RPMI8226 (cell line): ENCODE data around the gene UBE2I.
"Not testable (repeated sequence)": the region's sequence is repeated elsewhere in the genome, so short reads cannot be mapped to it uniquely, and the experiment has no call there.

Source experiments
- DNase-seq: peaks from one replicate; pipeline ENCODE4 v3.0.0-alpha.2; 2015

The UBE2I gene

DNA sequence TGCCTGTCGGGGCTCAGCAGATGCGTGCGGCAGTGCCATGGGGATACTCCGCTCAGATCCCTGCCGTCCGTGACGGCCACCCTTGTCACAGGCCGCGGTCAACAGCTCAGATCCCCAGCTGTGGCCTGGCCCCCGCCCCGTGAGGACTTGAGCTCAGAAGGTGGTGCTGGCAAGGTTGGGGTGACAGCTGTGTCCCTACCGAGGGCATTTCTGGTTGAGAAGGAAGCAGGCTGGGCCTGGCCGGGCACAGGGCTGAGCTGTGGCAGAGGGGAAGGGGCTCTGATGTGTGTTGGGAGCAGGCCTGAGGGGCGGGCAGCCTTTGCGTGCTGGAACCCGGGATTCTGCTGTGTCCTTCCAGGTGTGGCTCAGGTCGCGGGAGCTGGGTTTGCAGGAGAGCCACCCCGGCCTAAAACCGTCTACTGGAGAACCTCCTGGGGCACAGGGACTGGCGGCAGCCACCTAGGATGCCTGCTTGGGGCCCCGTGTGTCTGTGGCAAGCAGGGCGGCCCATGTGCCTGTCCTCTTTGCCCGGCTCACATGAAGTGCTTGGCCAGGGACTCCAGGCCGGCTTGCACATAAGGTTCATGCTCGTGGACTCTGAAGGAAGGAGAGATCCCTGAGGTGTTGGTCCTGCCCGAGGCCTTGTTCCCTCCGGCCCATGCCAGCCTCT, 5.1 kb downstream of the UBE2I start:
- DNase-seq, result no peak

DNA sequence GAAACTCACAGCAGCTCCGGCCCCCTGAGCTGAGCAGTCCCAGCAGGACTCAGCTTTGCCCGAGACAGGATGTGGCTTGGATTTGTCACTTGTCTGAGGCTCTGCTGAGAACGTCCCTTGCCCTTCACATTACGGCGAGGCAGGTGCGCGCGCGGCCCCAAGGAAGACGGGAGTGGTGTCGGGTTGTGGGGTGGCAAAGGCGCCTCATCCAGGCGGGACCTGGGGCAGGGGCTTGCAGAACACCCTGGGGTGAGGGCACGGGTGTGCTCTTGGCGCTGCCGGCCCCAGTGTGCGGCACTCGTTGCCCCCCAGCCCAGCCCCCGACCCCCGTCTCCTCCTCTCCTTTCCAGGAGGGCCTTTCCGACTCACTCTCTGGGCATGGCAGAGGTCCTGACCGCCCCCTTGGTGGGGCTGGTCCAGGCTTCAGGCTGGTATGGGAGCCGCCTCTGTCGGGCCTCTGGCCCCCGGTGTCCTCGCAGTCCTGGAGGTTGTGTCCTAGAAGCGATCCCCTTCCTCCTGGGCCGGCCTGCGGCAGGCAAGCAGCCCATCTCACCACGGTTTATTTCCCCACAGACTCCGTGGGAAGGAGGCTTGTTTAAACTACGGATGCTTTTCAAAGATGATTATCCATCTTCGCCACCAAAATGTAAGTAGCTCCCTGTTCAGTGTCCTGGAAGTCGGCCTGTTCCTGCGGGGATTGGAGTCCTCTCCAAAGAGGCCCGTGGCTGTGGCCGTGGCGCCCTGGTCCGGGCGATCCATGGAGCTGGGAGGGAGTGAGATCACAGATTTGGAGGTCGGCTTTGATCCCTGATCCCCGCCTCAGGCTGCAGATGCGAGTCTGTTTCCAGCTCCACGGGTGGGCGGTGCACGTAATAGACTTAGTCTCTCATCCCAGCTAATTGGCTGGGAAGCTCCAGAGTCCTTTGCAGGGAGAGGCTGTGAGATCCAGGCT, 5.9 kb downstream of the UBE2I start:
- DNase-seq, result no peak

DNA sequence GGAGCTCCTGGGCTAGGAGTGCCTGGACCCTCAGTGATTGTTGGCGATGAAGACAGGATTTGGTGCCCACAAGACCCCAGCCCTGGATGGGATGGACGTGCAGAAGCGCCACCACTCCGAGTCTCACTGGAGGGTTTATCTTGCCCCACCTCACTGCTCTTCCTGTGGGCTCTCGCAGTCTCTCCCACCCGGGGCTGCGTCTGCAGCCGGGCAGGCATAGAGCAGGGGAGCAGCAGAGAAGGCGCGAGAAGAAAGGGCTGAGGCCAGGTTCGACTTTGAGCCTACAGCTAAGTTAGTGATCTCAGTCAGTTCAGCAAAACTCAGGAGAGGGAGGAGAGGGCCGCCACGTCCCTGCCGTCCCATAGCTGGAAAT, 6.6 kb downstream of the UBE2I start:
- DNase-seq, result no peak

DNA sequence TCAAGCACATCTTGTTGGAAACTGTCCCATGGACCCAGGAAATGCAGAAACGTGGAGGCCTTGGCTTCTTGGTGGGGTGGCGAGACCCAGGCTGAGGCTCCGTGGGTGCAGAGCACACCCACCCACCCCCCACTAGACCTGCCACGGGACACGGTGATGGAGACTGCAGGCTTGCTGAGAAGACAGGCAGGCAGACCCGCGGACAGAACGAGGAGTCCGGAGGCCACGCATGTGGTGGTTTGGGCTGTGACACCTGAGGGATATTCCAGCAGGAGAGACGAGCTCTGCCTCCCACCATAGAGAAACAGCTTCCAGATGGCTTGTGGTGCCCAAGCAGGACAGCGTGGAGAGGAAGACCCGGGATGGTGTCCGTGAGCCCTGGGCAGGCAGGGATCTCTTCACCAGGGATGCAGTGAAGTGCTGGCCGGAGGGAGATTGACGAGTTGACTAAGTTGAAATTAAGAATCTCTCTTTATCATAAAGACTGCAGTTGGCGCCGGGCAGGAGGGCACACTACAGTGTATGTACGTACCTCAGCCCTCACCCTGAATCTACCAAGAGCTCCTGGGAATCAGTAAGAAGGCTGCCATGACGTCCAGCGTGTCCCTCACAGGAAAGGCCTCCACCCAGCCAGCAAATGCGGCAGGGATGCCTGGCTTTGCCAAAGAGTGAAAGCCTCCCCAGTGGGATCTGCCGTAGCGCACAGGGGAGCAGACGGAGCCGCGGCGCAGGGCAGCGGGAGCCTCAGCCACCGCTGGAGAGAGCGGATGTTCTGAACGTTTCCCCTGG, 8.2 kb downstream of the UBE2I start:
- DNase-seq, result no peak

DNA sequence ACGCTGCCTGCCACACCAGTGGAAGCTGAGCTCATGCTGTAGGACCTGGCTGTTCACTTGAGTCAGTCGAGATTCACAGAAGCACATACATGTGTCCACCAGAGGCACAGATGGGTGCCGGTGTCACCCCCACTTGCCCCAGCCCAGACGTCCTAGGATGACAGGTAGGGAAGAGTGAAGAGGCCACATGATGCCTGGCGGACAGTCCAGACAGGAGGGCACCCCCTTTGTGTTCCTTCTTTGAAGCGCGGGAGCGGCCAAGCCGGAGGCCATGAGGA, 8.8 kb downstream of the UBE2I start:
- DNase-seq, result no peak

DNA sequence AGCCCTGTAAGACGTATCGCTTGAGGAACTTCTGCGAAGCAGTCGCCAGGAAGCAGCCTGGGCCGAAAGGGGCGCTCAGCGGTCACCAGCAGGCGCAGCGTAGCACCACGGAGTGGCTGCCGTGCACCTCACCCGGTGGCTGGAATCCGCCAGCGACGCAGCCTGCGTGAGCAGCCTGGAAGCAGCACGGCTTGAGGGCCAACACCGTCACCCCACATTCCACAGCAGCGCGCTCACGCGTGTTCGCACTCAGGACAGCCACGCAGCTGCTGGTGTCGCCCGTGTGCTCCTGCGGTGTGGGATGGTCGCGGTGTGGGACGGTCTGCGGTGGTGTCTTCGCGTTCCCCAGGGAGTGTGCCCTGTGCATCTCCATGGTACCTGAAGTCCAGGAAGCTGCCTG, 9.6 kb downstream of the UBE2I start:
- no peak for DNase-seq

DNA sequence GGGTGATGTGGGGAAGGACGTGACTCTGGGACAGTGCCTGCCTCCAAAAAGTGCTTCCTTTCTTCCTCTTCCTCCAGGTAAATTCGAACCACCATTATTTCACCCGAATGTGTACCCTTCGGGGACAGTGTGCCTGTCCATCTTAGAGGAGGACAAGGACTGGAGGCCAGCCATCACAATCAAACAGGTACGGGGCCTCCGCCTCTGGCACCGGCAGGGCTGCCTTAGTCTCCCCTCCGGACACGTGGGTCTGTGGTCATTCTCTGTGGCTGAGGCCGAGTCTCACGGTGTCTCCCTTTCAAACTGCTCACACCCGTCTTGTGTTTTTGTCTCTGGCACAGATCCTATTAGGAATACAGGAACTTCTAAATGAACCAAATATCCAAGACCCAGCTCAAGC, 10.7 kb downstream of the UBE2I start:
- no peak for DNase-seq

DNA sequence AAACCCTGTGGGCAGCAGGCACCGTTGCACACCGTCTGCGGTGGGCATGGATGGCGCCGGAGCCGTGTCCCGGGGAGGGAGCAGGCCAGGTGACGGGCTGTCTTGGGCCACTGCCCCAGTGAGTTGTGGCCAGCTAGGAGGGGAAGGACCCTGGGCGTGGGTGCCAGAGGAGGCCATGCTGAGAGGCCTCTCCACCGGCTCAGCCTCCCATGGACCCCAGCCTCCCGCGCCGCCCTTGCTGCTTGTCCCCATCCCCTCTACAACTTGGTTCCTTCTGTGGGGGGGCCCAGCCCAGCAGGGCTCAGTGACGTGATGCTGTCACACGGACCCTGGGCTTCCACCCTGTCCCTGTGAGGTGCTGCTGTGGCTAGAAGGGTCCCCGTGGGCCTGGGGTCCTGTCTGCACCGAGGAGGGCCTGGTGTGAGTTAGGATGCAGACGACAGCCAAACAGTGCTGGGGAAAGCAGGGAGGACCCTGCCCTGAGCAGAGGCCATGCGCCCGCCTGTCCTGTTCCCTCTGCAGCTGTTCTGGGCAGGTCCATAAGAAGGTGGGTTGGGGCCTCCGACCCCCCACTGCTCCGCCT, 11.3 kb downstream of the UBE2I start:
- no peak for DNase-seq

DNA sequence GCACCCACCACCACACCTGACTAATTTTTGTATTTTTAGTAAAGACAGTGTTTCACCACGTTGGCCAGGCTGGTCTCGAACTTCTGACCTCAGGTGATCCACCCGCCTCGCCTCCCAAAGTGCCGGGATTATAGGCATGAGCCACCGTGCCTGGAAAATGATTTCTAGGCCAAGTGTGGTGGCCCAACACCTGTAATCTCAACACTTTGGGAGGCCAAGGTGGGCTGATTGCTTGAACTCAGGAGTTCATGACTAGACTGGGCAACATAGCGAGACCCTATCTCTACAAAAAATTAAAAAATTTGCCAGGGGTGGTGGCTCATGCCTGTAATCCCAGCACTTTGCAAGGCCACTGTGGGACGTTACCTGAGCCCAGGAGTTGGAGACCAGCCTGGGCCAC, 13.0 kb downstream of the UBE2I start:
- no peak for DNase-seq

DNA sequence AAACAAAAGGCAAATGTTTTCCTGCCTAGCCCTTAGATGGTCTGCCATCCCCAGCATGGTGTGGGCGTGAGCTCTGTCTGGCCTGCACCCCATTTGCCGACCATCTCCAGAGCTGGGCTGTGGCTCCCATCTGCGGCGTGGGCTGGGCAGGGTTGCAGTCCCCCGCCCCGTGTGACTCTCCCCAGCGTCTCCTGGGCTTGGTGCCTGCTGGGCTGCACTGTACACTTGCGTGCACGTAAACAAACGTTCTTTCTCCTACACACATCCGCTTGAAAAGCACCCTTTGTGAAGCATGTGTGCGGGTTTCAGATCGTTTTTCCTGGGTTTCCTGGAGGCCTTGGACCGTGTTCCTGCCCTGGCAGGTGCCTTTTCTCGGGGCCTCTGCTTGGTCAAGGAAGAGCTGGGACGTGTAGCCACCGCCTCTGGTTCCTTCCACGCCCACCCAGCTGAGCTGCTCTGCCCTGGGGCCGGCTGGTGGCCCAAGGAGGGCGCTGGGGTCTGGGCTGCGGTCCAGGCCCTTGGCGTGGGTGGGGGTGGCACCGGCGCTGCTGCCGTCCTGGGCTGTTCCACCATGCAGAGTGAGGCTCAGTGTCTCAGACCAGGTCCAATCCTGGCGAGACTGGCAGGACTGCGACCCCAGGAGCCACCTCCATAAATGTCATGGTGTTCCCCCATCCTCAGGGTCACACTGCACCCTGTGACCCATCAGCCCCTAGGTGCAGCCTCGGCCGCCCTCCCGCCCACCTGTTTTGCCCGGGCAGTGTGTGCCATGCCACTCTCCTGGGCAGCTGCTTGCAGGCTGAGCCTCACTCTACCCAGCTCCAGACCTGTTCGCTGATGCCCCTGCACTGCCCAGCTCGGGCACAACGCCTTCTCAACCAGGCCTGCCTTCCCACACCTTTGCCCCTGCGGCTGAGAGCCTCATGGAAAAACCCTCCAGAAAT, 14.1 kb downstream of the UBE2I start:
- no peak for DNase-seq

DNA sequence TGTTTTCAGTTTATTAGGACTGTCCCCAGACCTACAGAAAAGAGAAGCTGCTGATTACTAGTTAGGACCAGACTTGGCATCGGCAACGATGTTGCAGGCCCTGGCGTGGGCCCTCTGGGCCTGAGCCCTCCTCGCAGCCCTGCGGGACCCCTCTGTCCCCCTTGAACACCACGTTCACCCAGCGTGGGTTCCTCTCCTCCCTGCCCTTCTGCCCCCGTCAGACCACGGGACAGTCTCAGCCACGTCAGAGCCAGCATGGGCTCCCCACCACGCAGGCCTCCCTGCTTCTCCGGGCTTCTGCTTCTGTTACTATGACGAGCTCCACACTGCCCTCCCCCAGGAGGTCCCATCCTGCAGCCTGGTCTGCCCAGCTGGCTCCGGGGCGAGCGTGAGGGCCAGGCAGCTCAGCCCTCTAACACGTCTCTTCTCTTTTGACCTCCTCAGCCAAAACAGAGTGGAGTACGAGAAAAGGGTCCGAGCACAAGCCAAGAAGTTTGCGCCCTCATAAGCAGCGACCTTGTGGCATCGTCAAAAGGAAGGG, 14.9 kb downstream of the UBE2I start:
- DNase-seq, result no peak

DNA sequence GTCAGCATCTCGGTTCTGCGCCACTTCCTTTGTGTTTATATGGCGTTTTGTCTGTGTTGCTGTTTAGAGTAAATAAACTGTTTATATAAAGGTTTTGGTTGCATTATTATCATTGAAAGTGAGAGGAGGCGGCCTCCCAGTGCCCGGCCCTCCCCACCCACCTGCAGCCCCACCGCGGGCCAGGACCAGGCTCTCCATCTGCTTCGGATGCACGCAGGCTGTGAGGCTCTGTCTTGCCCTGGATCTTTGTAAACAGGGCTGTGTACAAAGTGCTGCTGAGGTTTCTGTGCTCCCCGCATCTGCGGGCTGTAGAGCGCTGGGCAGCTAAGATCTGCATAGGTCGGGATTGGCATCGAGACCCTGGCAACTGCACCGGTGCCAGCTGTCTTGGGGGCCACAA, 15.8 kb downstream of the UBE2I start:
- no peak for DNase-seq

DNA sequence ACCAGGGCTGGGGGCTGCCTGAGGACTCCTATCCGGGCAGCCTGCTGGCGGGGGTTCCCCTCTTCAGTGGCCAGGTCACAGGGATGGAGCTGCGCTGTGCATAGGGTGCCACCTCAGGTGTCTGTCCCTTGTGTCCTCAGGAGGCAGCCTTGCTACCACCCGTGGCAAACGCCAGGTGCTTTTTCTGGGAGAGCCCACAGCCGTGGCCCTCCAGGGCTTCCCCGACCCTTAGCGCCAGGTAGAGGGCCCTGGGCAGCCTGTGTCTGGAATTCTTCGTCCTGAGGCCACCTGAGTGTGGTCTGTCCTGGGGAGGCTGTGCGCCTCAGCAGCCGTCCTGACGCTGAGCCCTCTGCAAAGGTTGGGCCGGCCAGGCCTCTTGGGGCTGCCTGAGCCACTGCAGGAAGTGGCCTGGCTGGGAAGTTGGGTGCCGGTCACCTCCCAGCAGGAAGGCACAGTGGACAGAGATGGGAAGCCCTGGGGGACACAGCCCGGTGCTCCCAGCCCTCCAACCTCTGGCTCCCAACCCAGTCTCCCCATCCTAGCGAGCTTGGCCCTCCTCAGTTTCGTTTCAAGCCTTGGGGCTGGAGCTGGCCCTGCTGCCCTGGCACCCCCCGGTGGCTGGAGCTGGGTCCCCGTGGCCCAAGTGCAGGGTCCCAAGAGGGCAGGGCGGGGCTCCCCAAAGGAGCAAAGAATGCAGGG, 16.4 kb downstream of the UBE2I start:
- no peak for DNase-seq

DNA sequence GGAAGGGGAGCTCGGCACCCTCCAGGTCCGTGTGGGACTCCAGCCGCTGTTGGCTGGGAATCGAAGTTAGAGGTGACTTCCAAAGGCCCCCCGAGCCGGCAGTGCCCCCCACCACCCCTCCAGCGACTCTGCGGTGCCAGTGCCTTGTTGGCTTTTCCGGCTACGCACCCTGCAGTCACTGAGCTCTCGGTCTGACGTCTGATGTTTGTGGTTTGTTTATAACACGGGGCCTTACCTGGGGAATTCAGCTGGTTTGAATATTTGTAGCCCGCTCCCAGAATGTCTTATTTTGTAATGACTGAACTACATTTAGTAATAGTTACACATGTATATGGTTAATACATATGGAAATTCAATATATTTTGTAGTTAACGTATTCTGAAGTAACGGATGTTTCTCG, 17.0 kb downstream of the UBE2I start:
- DNase-seq, result no peak

DNA sequence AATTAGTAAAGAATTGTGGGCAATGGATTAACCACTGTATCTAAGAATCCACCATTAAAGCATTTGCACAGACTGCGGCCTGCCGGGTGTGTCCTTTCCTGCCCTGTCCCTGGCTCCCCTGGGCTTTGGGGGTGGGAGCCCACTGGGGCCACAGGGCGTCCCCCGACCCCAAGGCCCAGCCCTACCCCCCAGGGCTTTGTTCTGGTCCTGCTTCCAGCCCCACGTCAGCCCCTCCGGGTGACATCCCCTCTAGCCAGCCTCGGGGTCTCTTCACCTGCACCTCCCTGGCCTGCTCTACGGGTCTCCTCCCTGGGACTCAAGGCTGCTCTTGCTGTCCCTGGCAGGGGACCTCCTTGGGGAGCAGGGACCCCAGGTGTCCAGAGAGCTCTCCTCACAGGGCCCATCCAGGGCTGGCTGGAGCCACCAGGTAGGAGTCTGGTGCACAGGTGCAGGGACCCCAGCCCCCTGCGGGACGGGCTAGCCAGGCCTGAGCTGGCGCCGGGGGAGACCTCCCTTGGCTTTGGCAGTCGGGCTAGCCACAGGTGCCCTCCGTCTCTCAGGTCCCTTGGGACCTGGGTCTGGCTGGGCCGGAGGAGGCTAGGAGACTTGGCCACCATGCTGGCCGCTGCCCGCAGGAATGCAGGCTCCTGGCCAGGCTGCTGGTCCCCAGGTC, 17.6 kb downstream of the UBE2I start:
- DNase-seq, result no peak

DNA sequence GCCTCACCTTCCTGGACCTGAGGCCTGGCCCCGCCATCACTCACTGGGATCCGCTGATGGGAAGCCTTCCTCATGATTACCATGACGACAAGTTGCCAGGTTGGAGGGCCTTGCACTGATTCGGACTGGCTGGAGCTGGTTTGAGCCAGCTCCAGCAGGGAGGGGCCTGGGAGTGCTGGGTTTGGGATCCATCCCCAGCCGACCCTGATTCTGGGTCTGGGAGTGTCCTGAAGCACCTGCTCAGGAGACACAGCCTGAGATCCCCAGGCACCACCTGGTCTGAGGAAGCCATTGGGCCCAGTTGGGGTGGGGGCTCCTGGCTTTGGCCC, 18.1 kb downstream of the UBE2I start:
- no peak for DNase-seq

DNA sequence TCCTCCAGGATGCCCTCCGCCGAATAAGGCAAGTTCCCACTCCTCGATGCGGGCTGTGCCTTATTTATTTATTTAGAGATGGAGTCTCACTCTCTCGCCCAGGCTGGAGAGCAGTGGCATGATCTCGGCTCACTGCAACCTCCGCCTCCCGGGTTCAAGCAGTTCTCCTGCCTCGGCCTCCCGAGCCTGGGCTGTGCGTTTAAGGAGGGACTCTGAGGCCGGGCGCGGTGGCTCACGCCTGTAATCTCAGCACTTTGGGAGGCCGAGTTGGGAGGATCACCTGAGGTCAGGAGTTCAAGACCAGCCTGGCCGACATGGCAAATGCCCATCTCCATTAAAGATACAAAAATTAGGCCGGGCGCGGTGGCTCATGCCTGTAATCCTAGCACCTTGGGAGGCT, 18.7 kb downstream of the UBE2I start:
- not testable (repeated sequence) for DNase-seq

DNA sequence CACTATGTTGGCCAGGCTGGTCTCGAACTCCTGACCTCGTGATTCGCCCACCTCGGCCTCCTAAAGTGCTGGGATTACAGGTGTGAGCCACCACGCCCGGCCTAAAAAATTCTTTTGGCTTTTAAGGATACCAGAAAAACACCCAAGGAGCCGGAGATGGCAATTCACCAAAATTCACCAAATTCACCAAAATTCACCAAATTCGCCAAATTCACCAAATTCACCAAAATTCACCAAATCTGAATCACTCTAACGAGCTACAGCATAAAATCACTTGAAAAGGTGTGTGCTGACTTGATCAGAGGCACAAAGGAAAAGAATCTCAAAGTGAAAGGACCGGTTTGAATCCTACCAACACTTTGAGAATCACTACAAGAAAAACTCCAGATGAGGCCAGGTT, 19.5 kb downstream of the UBE2I start:
- DNase-seq, result not testable (repeated sequence)

DNA sequence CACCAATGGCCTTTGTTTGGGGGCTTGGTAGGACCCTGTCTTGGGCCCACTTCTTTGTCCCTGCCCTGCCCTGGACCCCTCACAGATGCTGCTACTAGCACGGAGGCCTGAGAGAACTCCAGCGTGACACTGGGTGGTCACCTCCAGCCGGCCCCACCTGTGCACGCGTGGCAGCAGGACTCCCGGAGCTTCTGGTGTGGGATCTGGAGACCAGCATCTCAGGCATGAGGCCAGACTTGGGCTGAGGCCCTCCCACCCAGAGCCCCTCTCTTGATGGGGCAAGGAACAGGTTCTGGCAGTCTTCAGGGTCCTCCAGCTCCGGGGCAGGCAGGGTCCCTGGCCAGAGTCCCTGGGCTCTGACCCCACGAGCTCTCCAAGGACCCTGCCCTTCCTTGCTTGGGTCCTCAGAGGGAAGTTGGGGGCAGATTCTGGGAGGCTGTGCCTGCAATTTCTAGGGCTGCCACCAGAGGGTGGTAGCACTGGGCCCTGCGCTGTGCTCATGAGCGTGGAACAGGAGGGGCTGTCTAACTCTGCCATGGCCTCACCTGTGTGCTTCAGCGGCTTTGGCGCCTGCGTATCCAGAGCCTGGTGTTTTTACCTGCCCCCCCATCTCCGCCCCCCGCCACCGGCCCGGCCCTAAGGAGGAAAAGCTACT, 21.0 kb downstream of the UBE2I start:
- DNase-seq, result peak; percentile 47

DNA sequence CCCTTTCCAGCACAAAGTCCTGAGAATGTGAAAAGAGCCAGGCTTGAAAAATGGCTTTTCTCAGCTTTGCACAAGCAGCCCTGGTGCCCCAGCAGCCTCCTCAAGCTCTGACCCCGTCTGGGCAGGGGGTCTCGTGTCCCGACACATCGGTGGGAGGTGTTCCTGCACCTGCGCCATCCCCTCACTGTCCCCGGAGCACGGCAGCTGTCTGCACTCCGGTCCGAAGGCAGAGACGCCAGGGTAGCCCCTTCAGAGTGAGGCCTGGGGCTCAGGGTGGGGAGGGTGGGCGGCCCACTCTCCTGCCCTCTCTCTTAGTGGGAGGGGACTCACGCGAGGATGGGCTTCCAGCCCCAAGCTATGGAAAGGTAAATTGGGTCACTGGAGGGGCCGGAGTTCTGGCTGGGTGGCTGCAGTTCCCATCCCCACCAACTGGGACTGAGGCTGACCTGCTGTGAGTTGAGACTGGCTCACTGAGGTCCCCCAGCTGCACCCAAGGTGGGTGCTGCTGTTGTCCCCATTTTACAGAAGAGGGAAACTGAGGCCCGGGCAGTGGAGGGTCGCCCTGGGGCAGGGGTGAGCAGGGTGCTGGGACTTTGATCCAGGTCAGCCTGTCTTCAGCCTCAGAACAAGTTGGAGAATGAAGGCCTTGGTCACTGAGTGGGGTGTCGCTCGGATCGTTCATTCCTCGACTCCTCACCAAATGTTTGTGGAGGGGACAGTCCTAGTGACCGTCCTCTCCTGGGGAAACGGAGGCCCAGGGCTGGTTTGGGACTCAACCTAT, 21.7 kb downstream of the UBE2I start:
- no peak for DNase-seq
